Nephron progenitor cell (in vitro differentiated cells): Measurements from ENCODE around the gene FOXF2.

Source experiments
- DNase-seq: peaks from one replicate; pipeline ENCODE4 v3.0.0; 2021
- H3K27ac Mint-ChIP-seq: 2 replicates; pipeline ENCODE4 v1.8.0; 2021; ENCODE audit warnings: mild to moderate bottlenecking, moderate library complexity, mixed read lengths
- H3K27me3 Mint-ChIP-seq: 2 replicates; pipeline ENCODE4 v1.8.0; 2021; ENCODE audit warnings: mild to moderate bottlenecking, low read depth, mixed read lengths; ENCODE audit not compliant: poor library complexity
- H3K36me3 Mint-ChIP-seq: 2 replicates; pipeline ENCODE4 v1.8.0; 2021; ENCODE audit warnings: low read depth, mixed read lengths
- H3K4me1 Mint-ChIP-seq: 2 replicates; pipeline ENCODE4 v1.8.0; 2021; ENCODE audit warnings: mixed read lengths
- H3K4me3 Mint-ChIP-seq: 2 replicates; pipeline ENCODE4 v1.8.0; 2021; ENCODE audit warnings: mild to moderate bottlenecking, moderate library complexity, mixed read lengths
- H3K9me3 Mint-ChIP-seq: 2 replicates; pipeline ENCODE4 v1.8.0; 2021; ENCODE audit warnings: mild to moderate bottlenecking, moderate library complexity, mixed read lengths
- TF ChIP-seq, protein P1 (sequence below): fragments of 200-600 bp; sonication (generic); IDR thresholded peaks from 2 replicates; pipeline ENCODE4 v1.5.0; 2021; ENCODE audit warnings: antibody characterized with exemption

The FOXF2 gene

GRCh38 chr6:1383729-1384548, 5.4 kb upstream of the FOXF2 start:
- Mint-ChIP-seq H3K27ac (no peak overlapping the region), H3K36me3 (no peaks in the 10 kb centered on the region), H3K4me3 (peak overlapping the region; percentile 20), H3K27me3 (peaks cover 100% of the 10 kb centered on the region), H3K9me3 (no peaks in the 10 kb centered on the region), H3K4me1 (peaks cover 40% of the 10 kb centered on the region)
- DNase-seq: peak; percentile 45
- TF ChIP-seq, protein P1, sequence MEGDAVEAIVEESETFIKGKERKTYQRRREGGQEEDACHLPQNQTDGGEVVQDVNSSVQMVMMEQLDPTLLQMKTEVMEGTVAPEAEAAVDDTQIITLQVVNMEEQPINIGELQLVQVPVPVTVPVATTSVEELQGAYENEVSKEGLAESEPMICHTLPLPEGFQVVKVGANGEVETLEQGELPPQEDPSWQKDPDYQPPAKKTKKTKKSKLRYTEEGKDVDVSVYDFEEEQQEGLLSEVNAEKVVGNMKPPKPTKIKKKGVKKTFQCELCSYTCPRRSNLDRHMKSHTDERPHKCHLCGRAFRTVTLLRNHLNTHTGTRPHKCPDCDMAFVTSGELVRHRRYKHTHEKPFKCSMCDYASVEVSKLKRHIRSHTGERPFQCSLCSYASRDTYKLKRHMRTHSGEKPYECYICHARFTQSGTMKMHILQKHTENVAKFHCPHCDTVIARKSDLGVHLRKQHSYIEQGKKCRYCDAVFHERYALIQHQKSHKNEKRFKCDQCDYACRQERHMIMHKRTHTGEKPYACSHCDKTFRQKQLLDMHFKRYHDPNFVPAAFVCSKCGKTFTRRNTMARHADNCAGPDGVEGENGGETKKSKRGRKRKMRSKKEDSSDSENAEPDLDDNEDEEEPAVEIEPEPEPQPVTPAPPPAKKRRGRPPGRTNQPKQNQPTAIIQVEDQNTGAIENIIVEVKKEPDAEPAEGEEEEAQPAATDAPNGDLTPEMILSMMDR: no peak

DNA sequence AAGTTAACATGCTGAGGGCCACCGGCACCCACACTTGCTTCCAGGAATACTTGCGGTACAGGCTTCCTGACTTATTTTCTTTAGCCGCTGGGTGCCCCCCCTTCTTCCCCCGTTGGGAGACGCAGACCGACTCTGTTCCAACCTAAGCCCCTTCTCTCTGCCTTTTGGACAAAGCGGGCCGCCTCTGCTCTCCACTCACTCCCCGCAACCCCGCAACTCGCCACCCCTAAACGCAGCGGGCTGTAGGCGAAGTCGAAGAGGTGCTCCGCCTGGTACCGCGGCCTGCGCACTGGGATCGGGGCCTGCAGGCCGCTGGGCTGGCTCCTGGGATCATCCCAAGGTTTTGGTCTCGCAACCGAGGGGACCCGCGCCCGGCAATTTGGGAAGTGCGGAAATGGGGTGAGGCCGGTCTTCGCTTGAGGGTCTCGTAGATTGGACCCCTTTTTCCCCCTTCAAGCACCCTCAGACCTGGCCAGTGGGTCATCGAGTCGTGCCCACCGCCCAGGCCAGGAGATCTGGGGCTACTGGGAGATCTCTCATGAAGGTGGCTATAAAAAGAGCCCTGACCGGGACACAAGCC, 4.7 kb upstream of the FOXF2 start:
- H3K27ac Mint-ChIP-seq: no peak overlapping the region
- peak overlapping the region; percentile 30 for H3K4me3 Mint-ChIP-seq
- H3K27me3 Mint-ChIP-seq: peaks cover 97% of the 10 kb centered on the region
- TF ChIP-seq, protein P1: no peak
- H3K4me1 Mint-ChIP-seq: peaks cover 44% of the 10 kb centered on the region
- no peaks in the 10 kb centered on the region for H3K36me3 Mint-ChIP-seq
- no peaks in the 10 kb centered on the region for H3K9me3 Mint-ChIP-seq
- DNase-seq: peak; percentile 25

DNA sequence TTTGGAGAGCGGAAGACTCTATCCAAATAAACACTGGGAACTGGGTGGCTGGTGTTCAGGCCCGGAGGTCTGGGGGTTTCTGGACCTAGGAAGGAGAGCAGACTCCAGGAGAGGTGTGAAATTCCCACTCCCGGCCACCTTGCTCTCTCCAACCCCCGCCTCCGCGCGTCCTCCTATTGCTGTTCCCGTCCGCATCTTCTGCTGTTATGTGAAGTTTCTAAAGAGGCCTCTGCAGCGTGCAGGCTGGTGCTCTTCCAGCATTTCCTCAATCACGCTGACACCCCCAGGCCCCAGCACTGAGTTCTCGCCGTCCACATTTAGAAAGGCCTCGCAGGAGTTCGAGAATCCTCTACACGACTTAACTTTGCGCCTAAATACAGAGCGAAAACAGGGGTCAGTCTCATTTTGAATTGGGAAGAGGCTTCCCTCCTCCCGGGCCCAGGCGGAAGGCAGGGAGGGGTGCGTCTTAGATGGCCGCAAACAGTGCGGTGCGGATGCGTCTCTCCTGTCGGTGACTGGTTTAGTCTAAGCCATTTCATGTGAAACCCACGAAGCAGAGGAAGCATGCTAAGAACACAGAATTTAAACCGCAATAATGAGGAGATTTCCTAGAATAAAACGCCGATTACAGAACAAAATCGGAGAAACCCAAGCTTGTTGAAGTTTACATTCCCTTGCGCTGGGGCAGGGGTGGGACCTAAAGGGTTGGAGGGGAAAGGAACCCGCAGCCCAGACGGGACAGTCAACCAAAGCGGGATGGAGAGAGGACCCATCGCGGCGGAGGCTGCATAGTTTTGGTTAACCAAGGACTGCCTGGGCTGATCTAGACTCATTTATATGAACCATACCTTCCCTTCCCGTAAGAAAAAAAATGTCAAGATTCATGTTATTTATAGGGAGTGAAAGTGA, 4.0 kb upstream of the FOXF2 start:
- Mint-ChIP-seq H3K36me3 (no peaks in the 10 kb centered on the region), H3K4me1 (peaks cover 44% of the 10 kb centered on the region), H3K4me3 (no peak overlapping the region), H3K27me3 (peaks cover 96% of the 10 kb centered on the region), H3K27ac (no peak overlapping the region), H3K9me3 (no peaks in the 10 kb centered on the region)
- DNase-seq: peak; percentile 33
- TF ChIP-seq, protein P1: no peak

GRCh38 chr6:1386038-1386709, 3.2 kb upstream of the FOXF2 start:
- no peak overlapping the region for H3K4me3 Mint-ChIP-seq
- no peak overlapping the region for H3K27ac Mint-ChIP-seq
- no peaks in the 10 kb centered on the region for H3K9me3 Mint-ChIP-seq
- no peak for DNase-seq
- H3K36me3 Mint-ChIP-seq: no peaks in the 10 kb centered on the region
- TF ChIP-seq, protein P1: no peak
- peaks cover 41% of the 10 kb centered on the region for H3K4me1 Mint-ChIP-seq
- peaks cover 94% of the 10 kb centered on the region for H3K27me3 Mint-ChIP-seq

GRCh38 chr6:1387538-1387875, 1.9 kb upstream of the FOXF2 start:
- TF ChIP-seq, protein P1: no peak
- Mint-ChIP-seq H3K4me3 (no peak overlapping the region), H3K27me3 (peaks cover 94% of the 10 kb centered on the region), H3K27ac (no peak overlapping the region), H3K36me3 (no peaks in the 10 kb centered on the region), H3K4me1 (peaks cover 51% of the 10 kb centered on the region), H3K9me3 (no peaks in the 10 kb centered on the region)
- DNase-seq: no peak
